H1 (cell line): ENCODE measurements around the gene TPO. TPM values are rescaled to one million over a fixed set of nuclear protein-coding genes. Genes with fewer than 3 reads are reported as not detected.

Source experiments
- CTCF ChIA-PET: fragments of 300-600 bp; sonication (Branson Sonifier 250); formaldehyde crosslinking; loops from one replicate; lab custom pipeline; 2021; ENCODE audit not compliant: partially characterized antibody; lab: Charles Lee
- POLR2A ChIA-PET: fragments of 300-600 bp; sonication (Branson Sonifier 250); formaldehyde crosslinking; loops from one replicate; lab custom pipeline; 2021; ENCODE audit warnings: inconsistent platforms; ENCODE audit not compliant: partially characterized antibody; lab: Charles Lee
- DNase-seq, 2 experiments: peaks; one replicate each; pipeline versions ENCODE4 v3.0.0 to v3.0.0-alpha.2; 2010 to 2022; ENCODE audit warnings: low spot score in 2 of 2, low read depth in 1 of 2, mixed read lengths in 1 of 2
- FAIRE-seq: peaks from 2 replicates; lab custom pipeline; 2011; peaks lifted over from hg19 to GRCh38; lab: Jason Lieb, UNC
- H2AFZ ChIP-seq: 2 replicates; pipeline ENCODE4 v1.8.1; 2012; ENCODE audit warnings: low read length, inconsistent platforms
- H2AK5ac ChIP-seq: 2 replicates; pipeline ENCODE4 v1.6.1; 2013; ENCODE audit warnings: low read depth, low read length
- H2BK120ac ChIP-seq: replicated peaks from 2 replicates; pipeline ENCODE3; 2013; ENCODE audit warnings: low read depth, low read length, inconsistent platforms
- H2BK12ac ChIP-seq: 2 replicates; pipeline ENCODE4 v1.6.1; 2013; ENCODE audit warnings: low read depth, low read length
- H2BK15ac ChIP-seq: 2 replicates; pipeline ENCODE4 v1.6.1; 2013; ENCODE audit warnings: low read length
- H2BK20ac ChIP-seq: 2 replicates; pipeline ENCODE4 v1.6.1; 2013; ENCODE audit warnings: low read length
- H2BK5ac ChIP-seq: 2 replicates; pipeline ENCODE4 v1.6.1; 2013; ENCODE audit warnings: low read depth, low read length
- H3K14ac ChIP-seq: 2 replicates; pipeline ENCODE4 v1.6.1; 2013; ENCODE audit warnings: inconsistent platforms; ENCODE audit not compliant: insufficient read length
- H3K18ac ChIP-seq: 2 replicates; pipeline ENCODE4 v1.6.1; 2013; ENCODE audit warnings: low read length; ENCODE audit errors: extremely low read depth
- H3K23ac ChIP-seq: 2 replicates; pipeline ENCODE4 v1.6.1; 2013; ENCODE audit warnings: inconsistent platforms; ENCODE audit not compliant: insufficient read length
- H3K23me2 ChIP-seq: 2 replicates; pipeline ENCODE4 v1.6.1; 2013; ENCODE audit warnings: low read depth, low read length
- H3K27ac ChIP-seq: 2 replicates; pipeline ENCODE4 v1.6.1; 2011; ENCODE audit warnings: low read depth, low read length, inconsistent platforms
- H3K27me3 ChIP-seq, 4 experiments: replicated peaks in 1 of 4; 1 replicate in 1 of 4; 2 replicates in 3 of 4; pipeline versions ENCODE4 v1.6.1 to v1.8.1; 2011 to 2013; ENCODE audit warnings: low read length in 3 of 4, mild to moderate bottlenecking in 3 of 4, inconsistent platforms in 2 of 4, mixed read lengths in 2 of 4, moderate library complexity in 1 of 4; ENCODE audit not compliant: control insufficient read depth in 3 of 4, insufficient read depth in 3 of 4; ENCODE audit errors: extremely low read depth in 1 of 4
- H3K36me3 ChIP-seq, 4 experiments: 2 replicates each; pipeline versions ENCODE4 v1.6.1 to v1.8.1; 2011 to 2013; ENCODE audit warnings: mild to moderate bottlenecking in 4 of 4, low read length in 3 of 4, moderate library complexity in 2 of 4, control low read depth in 1 of 4, inconsistent platforms in 1 of 4; ENCODE audit not compliant: insufficient read depth in 4 of 4, control insufficient read depth in 2 of 4
- H3K4ac ChIP-seq: replicated peaks from 2 replicates; pipeline ENCODE3; 2013; ENCODE audit warnings: low read length, low read depth, mixed read lengths, inconsistent platforms; ENCODE audit not compliant: insufficient read length
- H3K4me1 ChIP-seq, 4 experiments: replicated peaks in 1 of 4; 1 replicate in 1 of 4; 2 replicates in 3 of 4; pipeline versions ENCODE4 v1.6.1 to v1.8.1; 2011 to 2013; ENCODE audit warnings: low read length in 3 of 4, inconsistent platforms in 2 of 4, mixed read lengths in 1 of 4; ENCODE audit not compliant: insufficient read depth in 4 of 4, control insufficient read depth in 3 of 4
- H3K4me2 ChIP-seq, 2 experiments: 2 replicates each; pipeline versions ENCODE4 v1.6.1 to v1.8.1; 2011 to 2013; ENCODE audit warnings: low read depth in 2 of 2, low read length in 2 of 2, control low read depth in 1 of 2, inconsistent platforms in 1 of 2, mild to moderate bottlenecking in 1 of 2; ENCODE audit not compliant: insufficient read depth in 1 of 2
- H3K4me3 ChIP-seq, 4 experiments: fragments of 200-600, 300-600 bp in 1 of 4; sonication (generic), shearing (Covaris generic), sonication (Bioruptor Twin) in 1 of 4; 2 replicates each; pipeline versions ENCODE4 v1.5.1 to v1.8.1; 2011 to 2016; ENCODE audit warnings: low read length in 4 of 4, low read depth in 3 of 4, control low read depth in 2 of 4, inconsistent platforms in 2 of 4, mild to moderate bottlenecking in 2 of 4, mixed read lengths in 1 of 4, moderate library complexity in 1 of 4; ENCODE audit not compliant: insufficient read depth in 2 of 4; ENCODE audit errors: extremely low read depth in 1 of 4
- H3K56ac ChIP-seq: replicated peaks from 2 replicates; pipeline ENCODE3; 2013; ENCODE audit warnings: low read depth, mild to moderate bottlenecking, mixed read lengths, low read length, inconsistent platforms; ENCODE audit not compliant: insufficient read length
- H3K79me1 ChIP-seq: 2 replicates; pipeline ENCODE4 v1.6.1; 2013; ENCODE audit warnings: low read depth, low read length, control low read depth
- H3K79me2 ChIP-seq, 2 experiments: 2 replicates each; pipeline versions ENCODE4 v1.6.1 to v1.8.1; 2012 to 2013; ENCODE audit warnings: low read length in 2 of 2, mild to moderate bottlenecking in 2 of 2, inconsistent platforms in 1 of 2; ENCODE audit not compliant: insufficient read depth in 2 of 2, control insufficient read depth in 1 of 2
- H3K9ac ChIP-seq, 4 experiments: replicated peaks in 1 of 4; 1 replicate in 1 of 4; 2 replicates in 3 of 4; pipeline versions ENCODE4 v1.6.1 to v1.8.1; 2011 to 2013; ENCODE audit warnings: low read depth in 3 of 4, low read length in 3 of 4, control low read depth in 2 of 4, mild to moderate bottlenecking in 2 of 4, moderate library complexity in 2 of 4, inconsistent platforms in 1 of 4; ENCODE audit errors: extremely low read depth in 1 of 4
- H3K9me3 ChIP-seq, 2 experiments: 2 replicates each; pipeline versions ENCODE4 v1.6.1 to v1.8.1; 2012 to 2013; ENCODE audit warnings: mild to moderate bottlenecking in 2 of 2, moderate library complexity in 2 of 2, control low read depth in 1 of 2, inconsistent platforms in 1 of 2, low read depth in 1 of 2, low read length in 1 of 2, mixed read lengths in 1 of 2; ENCODE audit not compliant: insufficient read depth in 2 of 2
- H4K20me1 ChIP-seq, 2 experiments: replicated peaks in 1 of 2; 2 replicates each; pipeline versions ENCODE3 to v1.8.1; 2011 to 2013; ENCODE audit warnings: inconsistent platforms in 2 of 2, low read length in 2 of 2, mild to moderate bottlenecking in 1 of 2; ENCODE audit not compliant: insufficient read depth in 2 of 2, control insufficient read depth in 1 of 2
- H4K5ac ChIP-seq: 2 replicates; pipeline ENCODE4 v1.6.1; 2013; ENCODE audit warnings: low read length, low read depth, mixed read lengths, inconsistent platforms; ENCODE audit not compliant: insufficient read length
- H4K8ac ChIP-seq: 2 replicates; pipeline ENCODE4 v1.8.0; 2013; ENCODE audit warnings: mild to moderate bottlenecking, moderate library complexity, low read length, inconsistent platforms; ENCODE audit not compliant: insufficient read depth; ENCODE audit errors: extremely low read depth
- H4K91ac ChIP-seq: replicated peaks from 2 replicates; pipeline ENCODE3; 2013; ENCODE audit warnings: low read length, mixed read lengths, inconsistent platforms; ENCODE audit not compliant: insufficient read length
- ASH2L ChIP-seq: fragments of 200-600, 300-600 bp; sonication (generic); IDR thresholded peaks from one replicate; pipeline ENCODE4 v1.7.1; 2017; ENCODE audit warnings: low read length
- EP300 ChIP-seq, 2 experiments: IDR thresholded peaks; 1 replicate in 1 of 2; 2 replicates in 1 of 2; pipeline ENCODE4 v1.6.1; 2011 to 2012; ENCODE audit warnings: low read depth in 2 of 2, low read length in 2 of 2, mild to moderate bottlenecking in 2 of 2, borderline replicate concordance in 1 of 2, inconsistent platforms in 1 of 2, moderate library complexity in 1 of 2
- MAFK ChIP-seq: IDR thresholded peaks from 2 replicates; pipeline ENCODE4 v1.6.1; 2012; ENCODE audit warnings: low read depth, mild to moderate bottlenecking, improper control_type of control experiment, low read length
- POLR2A ChIP-seq, 2 experiments: IDR thresholded peaks; 1 replicate in 1 of 2; 2 replicates in 1 of 2; pipeline ENCODE4 v1.6.1; 2011; ENCODE audit warnings: low read depth in 2 of 2, low read length in 2 of 2, mild to moderate bottlenecking in 2 of 2; ENCODE audit errors: control extremely low read depth in 1 of 2
- TBP ChIP-seq: IDR thresholded peaks from 2 replicates; pipeline ENCODE4 v1.6.1; 2011; ENCODE audit warnings: low read depth, low read length, improper control_type of control experiment
- YY1 ChIP-seq: IDR thresholded peaks from 2 replicates; pipeline ENCODE4 v1.6.1; 2011; ENCODE audit warnings: low read depth, mild to moderate bottlenecking, low read length
- WGBS, 2 experiments: shearing (Covaris generic) in 1 of 2; methylation state at CpG; one replicate each; pipeline versions ENCODE4 v1.1.6 to v1.1.7; 2013 to 2015; ENCODE audit warnings: low lambda C conversion rate in 2 of 2, mixed read lengths in 2 of 2, inconsistent platforms in 1 of 2, low coverage in 1 of 2, missing lambda C conversion rate in 1 of 2; ENCODE audit not compliant: insufficient replicate concordance in 2 of 2, insufficient coverage in 1 of 2, insufficient read length in 1 of 2; ENCODE audit errors: extremely low coverage in 1 of 2, missing lambda C conversion rate in 1 of 2; 5-methylcytosine and 5-hydroxymethylcytosine counted together
- polyA plus RNA-seq, 7 experiments: library from polyadenylated mRNA; depleted of rRNA in 3 of 7; stranded (reverse) in 5 of 7; unstranded in 2 of 7; fragments of >200 nt in 5 of 7; fragments of 200-250 nt in 2 of 7; gene quantifications; 1 replicate in 5 of 7; 2 replicates in 1 of 7; 4 replicates in 1 of 7; pipeline versions ENCODE4 v1.2.1 to v1.2.3, GENCODE V29; 2011 to 2013; ENCODE audit warnings: missing spikeins in 2 of 7, mixed read lengths in 2 of 7
- total RNA-seq: library from RNA; stranded (reverse); fragmentation: NEBNext Ultra II Directional; extraction: Animal tissue kit (Norgen Biotek cat#: 25700); gene quantifications from 2 replicates; pipeline ENCODE4 v1.2.1, GENCODE V29; 2021

Gene TPO
- total and polyA plus RNA-seq, 2 of the 8 experiments (the other 6 are each of a cell fraction or from before 2014, with no cell fraction given): not detected

DNA sequence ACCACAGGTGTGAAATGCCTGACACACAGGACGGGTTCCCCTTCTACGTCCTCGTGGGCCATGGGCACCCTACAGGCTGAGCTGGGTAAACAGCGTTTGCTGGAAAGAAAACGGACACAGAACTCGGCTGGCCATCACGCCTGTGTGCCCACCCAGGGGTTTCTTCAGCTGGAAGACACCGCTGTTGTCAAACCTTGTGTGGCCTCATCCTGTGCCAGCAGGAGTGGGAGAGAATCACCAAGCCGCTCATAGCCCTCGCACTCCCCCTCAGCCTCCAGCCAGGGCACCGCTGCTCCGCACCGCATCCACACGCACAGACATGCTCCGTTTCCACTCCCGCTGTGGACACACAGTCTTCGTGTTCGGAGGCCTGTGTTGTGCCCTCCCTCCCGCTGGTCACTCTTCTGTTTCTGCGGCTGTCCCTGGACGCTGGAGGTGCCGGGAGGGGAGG, 169.7 kb downstream of the TPO start:
- CTCF ChIA-PET: interaction anchor here (0.9 to 1.7 kb wide), 4 partner anchors 8 to 187 kb away, joined by 4 to 8 read pairs (median 4); no protein-coding TSS in a partner anchor
- H2AK5ac ChIP-seq: no peak overlapping the region
- POLR2A ChIA-PET: interaction anchor here (1.3 kb wide), 1 partner anchor 165 kb away, joined by 5 read pairs; no protein-coding TSS in a partner anchor
- DNase-seq (no peak), FAIRE-seq (no peak)
- peaks cover 0 to 5% (median 2%) of the 10 kb centered on the region in 4 experiments; a peak in 3 of 7 replicates for H3K4me1 ChIP-seq
- H3K4me2 ChIP-seq: no peak overlapping the region
- H3K18ac ChIP-seq: no peak overlapping the region
- H3K9me3 ChIP-seq: no peaks in the 10 kb centered on the region; a peak in 1 of 4 replicates
- H4K91ac ChIP-seq: no peak overlapping the region
- H2BK5ac ChIP-seq: no peak overlapping the region
- H3K23ac ChIP-seq: no peak overlapping the region
- H3K56ac ChIP-seq: no peak overlapping the region
- no peaks in the 10 kb centered on the region for H3K79me2 ChIP-seq
- no peaks in the 10 kb centered on the region for H3K36me3 ChIP-seq
- 92% methylated on average over 22 of the region's 22 CpGs; no CpG with 5 or more reads in 1 of the 2 experiments for WGBS, 2 experiments
- H3K14ac ChIP-seq: no peak overlapping the region
- H3K4ac ChIP-seq: peak overlapping the region; percentile 32
- TF ChIP-seq POLR2A (IDR thresholded peaks at IDR 0.05; ENCODE audit: control extremely low read depth in 1 of 2, low read depth in 2 of 2, low read length in 2 of 2) (no peak), YY1 (no peak), ASH2L (no peak), MAFK (no peak), EP300 (IDR thresholded peaks at IDR 0.05; ENCODE audit: borderline replicate concordance in 1 of 2, low read depth in 2 of 2, low read length in 2 of 2) (no peak), TBP (no peak)
- H2AFZ ChIP-seq: no peak overlapping the region
- H3K27me3 ChIP-seq: no peaks in the 10 kb centered on the region
- no peak overlapping the region for H4K5ac ChIP-seq
- no peak overlapping the region for H3K4me3 ChIP-seq
- H2BK120ac ChIP-seq: no peak overlapping the region
- H2BK15ac ChIP-seq: 0 out of 2 replicates have a peak overlapping the region, but pooled peaks have one; percentile 46
- no peaks in the 10 kb centered on the region for H3K23me2 ChIP-seq
- no peaks in the 10 kb centered on the region for H4K20me1 ChIP-seq
- no peak overlapping the region; the same call in 1 of the 2 replicates for H2BK12ac ChIP-seq
- H3K79me1 ChIP-seq: no peaks in the 10 kb centered on the region; the same call in 1 of the 2 replicates
- no peak overlapping the region for H3K9ac ChIP-seq
- no peak overlapping the region; the same call in 1 of the 2 replicates for H4K8ac ChIP-seq
- no peak overlapping the region for H2BK20ac ChIP-seq
- H3K27ac ChIP-seq: no peak overlapping the region
